Measurements from ENCODE around the gene RARRES2.

RARRES2 gene

DNA sequence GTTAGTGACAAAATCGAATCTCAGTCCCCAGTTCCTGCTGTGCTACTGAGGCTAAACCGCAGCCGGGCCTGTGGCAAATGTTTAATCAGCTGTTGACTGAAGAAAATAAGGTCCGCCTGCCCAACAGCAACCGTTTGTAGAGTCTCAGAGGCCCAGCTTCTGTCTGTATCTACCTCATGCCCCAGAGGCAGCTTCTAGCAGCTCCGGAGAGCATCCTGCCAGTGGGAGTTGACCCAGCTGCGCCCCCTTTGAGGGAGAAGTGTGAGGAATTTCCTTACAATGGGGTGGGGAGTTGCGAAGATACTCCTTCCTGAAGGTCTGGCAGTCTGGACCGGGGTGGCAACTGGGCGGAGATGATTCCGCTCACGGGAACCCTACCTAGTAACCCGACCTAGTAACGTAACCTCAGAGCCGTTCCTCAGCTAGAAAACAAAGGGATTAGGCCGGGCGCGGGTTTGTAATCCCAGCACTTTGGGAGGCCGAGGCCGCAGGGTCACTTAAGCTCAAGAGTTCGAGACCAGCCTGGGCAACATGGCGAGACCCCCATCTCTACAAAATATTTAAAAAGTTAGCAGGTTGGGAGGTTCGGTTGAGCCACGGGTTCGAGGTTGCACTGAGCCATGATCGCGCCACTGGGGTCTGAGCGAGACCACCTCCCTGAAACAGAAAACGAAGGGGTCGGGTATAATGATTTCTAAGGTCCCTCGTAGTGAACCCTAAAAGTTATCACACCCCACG, 36.9 kb upstream of the RARRES2 start:
- peak; percentile 72 for DNase-seq
- in situ Hi-C loops (cut with MboI; ENCODE audit: low pct_unique_long_range_greater_than_20kb, low sequenced_read_pairs) = no loop called here

DNA sequence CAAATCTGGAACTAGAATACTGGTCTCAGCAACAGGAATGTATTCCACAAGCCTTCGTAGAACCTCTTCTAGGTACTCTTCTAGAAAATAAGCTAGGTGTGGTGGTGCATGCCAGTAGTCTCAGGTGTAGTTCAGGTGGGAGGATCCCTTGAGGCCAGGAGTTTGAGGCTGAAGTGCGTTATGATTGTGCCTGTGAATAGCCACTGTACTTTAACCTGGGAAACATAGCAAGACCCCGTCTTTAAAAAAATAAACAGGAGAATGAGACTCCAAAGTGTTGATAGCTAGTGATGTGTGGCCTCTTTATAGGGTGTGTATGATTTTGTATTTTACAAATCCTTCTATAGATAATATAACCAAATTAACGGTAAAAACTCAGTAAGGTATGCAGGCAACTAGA, 36.2 kb upstream of the RARRES2 start:
- no peak for DNase-seq
- in situ Hi-C loops (cut with MboI; ENCODE audit: low pct_unique_long_range_greater_than_20kb, low sequenced_read_pairs) = no loop called here

DNA sequence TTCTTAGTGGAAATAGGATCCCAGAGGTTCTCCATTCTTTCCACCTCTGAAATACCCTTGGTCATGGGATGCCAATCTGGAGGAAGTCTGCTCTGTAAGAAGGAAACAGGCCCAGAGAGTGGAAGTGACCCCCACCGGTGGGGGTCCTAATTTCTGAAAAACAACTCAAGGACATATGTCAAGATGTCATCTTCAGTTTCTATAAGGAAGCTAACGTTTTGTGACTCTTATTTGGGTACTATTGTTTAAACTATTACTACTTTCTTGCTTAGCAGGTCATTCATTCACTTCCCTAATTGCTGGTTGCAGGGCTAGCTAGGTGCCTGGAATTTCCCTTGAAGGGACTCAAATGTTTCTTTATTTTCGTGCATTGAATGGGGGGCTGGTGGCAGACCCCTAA, 35.8 kb upstream of the RARRES2 start:
- in situ Hi-C loops (cut with MboI; ENCODE audit: low pct_unique_long_range_greater_than_20kb, low sequenced_read_pairs) = no loop called here
- no peak for DNase-seq

DNA sequence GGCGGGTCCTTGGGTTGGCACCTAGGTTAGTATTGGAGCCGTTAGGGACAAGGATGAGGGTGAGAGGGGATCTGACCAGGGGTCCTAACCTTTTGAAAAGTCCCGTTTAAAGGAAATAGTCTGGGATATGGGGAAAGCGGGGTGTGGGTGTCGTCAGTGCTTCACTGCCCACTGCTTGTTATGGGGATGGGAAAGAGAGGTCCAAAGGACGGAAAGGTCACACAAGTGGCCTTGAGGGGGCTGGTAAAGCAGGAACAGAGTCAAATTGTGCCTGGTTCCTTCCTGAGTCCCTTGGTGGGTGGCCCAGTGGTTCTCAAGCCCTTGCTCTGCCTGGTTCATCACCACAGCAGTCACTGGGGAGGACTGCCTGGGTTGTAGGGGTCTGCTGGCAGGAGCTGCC, 35.1 kb upstream of the RARRES2 start:
- in situ Hi-C loops (cut with MboI; ENCODE audit: low pct_unique_long_range_greater_than_20kb, low sequenced_read_pairs) = no loop called here
- no peak for DNase-seq

DNA sequence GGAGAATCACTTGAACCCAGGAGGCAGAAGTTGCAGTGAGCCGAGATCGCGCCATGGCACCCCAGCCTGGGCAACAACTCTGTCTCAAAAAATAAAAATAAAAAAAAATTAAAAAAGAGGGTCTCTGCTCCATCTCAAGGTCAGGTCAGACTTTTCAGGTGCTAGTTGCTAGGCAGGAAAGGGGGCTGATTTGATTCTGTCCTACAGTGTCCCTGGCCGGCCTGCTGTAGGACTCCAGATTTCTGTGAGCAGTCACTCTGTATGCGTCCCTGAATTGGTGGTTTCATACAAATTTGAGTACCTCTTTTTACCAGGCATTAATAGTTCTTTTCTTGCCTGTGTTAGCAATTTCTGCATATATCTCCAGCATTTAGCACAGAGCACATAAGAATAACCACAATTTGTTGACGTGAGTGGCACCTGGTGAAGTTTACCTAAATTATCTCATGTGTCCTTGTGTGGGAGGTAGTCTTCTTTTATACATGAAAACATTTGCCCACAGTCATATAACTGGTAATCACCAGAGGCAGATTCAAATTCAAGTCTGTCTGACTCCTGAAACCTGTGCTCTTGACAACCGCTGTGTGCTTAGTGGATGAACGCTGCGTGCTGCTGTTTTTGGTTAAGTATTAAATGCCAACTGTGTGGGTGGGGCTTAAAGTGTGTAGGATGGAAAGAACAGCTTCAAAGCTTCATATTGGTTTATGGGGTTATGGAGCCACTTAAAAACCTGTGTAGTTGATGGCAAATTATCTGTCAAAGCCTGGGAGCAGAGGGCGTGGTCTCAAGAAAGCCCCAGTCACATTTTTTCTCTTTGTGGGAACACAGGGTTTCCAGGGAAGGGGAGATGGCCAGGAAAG, 34.5 kb upstream of the RARRES2 start:
- in situ Hi-C loops (cut with MboI; ENCODE audit: low pct_unique_long_range_greater_than_20kb, low sequenced_read_pairs) = no loop called here
- no peak for DNase-seq

DNA sequence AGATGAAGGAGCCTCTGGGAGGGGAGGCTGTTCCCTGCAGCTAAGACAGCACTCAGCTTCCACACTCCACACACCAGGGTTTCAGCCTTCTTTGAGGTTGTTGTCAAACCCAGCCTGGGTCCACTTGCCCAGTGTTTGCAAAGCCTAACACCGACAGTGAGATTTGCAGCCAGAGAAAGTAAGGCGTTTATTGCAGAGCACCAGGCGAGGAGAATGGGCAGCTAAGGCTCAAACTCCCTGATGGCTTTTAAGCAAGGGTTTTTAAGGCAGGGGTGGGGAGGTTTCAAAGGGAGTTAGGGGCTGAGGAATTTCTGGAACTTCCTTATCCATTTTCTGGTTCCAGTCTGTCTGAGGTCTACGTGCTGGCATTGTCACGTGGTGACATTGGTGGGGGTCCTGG, 33.0 kb upstream of the RARRES2 start:
- no peak for DNase-seq
- in situ Hi-C loops (cut with MboI; ENCODE audit: low pct_unique_long_range_greater_than_20kb, low sequenced_read_pairs) = no loop called here

DNA sequence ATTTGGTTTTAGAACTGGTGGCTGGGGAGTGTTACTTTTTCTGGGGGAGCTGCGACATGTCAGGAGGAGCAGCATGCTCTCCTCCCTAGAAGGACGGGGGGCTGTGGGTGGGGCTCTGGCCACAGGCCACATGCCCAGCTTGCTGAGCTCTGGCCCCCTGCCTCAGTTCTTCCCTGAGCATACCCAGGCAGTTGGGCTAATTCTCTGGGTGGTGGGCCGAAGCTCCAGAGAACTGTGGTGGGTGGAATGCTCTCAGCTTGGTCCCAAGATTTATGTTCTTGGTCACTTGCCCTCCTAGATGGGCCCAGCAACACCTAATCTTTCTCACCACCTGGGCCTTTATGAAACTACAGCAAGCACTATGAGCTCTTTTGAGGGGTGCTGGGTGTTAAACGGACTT, 32.6 kb upstream of the RARRES2 start:
- in situ Hi-C loops (cut with MboI; ENCODE audit: low pct_unique_long_range_greater_than_20kb, low sequenced_read_pairs) = no loop called here
- no peak for DNase-seq

DNA sequence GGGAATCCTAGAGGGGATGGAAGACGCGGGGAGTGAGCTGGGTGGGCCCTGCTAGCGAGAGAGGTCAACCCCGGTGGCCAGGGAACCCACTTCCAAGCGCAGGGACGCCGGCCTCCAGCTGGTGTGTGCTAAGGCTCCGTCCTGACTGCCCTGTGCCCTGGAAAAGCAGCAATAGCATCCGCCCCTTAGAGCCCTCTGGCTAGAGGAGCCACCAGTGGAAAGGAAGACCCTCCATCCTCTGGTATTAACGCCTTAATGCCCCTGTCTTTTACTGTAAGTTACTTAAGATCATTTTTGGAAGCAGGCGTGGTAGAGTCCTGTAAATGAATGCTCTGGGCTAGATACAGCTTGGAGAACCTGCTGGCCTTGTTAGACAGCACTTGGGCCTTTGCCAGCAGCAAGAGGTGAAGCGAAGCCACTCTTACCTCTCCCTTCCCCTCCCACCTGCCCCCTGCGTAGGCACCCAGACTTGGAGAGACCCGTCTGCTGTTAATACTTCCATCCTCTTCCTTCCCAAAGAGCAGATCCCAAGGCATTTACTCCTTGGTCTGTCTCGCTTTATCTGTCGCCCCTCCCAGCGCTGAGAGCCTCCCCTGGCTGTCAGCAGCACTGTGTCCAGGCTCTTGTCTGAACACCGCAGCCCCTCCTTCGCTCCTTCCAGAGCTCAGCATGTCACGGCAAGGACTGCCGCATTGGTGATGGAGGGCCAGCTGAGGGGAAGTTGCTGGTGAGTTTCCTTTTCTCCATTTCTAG, 31.8 kb upstream of the RARRES2 start:
- in situ Hi-C loops (cut with MboI; ENCODE audit: low pct_unique_long_range_greater_than_20kb, low sequenced_read_pairs) = no loop called here
- DNase-seq = no peak

DNA sequence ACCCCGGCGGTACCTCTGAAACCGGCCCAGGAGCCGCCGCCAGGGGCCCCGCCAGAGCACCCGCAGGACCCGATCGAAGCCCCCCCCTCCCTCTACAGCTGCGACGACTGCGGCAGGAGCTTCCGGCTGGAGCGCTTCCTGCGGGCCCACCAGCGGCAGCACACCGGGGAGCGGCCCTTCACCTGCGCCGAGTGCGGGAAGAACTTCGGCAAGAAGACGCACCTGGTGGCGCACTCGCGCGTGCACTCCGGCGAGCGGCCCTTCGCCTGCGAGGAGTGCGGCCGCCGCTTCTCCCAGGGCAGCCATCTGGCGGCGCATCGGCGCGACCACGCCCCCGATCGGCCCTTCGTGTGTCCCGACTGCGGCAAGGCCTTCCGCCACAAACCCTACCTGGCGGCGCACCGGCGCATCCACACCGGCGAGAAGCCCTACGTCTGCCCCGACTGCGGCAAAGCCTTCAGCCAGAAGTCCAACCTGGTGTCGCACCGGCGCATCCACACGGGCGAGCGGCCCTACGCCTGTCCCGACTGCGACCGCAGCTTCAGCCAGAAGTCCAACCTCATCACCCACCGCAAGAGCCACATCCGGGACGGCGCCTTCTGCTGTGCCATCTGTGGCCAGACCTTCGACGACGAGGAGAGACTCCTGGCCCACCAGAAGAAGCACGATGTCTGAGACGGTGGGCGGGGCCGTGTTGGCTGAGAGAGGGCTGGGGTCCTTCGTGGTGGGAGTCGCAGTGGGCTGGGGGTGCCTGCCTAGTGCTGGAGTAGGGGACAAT, 31.0 kb upstream of the RARRES2 start:
- in situ Hi-C loops (cut with MboI; ENCODE audit: low pct_unique_long_range_greater_than_20kb, low sequenced_read_pairs) = no loop called here

DNA sequence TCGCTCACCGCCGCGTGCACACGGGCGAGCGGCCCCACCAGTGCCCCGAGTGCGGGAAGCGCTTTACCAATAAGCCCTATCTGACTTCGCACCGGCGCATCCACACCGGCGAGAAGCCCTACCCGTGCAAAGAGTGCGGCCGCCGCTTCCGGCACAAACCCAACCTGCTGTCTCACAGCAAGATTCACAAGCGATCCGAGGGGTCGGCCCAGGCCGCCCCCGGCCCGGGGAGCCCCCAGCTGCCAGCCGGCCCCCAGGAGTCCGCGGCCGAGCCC, 30.5 kb upstream of the RARRES2 start:
- in situ Hi-C loops (cut with MboI; ENCODE audit: low pct_unique_long_range_greater_than_20kb, low sequenced_read_pairs) = no loop called here
- DNase-seq = no peak

More for the DNA sequence above, 31.0 kb upstream of the RARRES2 start:
- no peak for DNase-seq

DNA sequence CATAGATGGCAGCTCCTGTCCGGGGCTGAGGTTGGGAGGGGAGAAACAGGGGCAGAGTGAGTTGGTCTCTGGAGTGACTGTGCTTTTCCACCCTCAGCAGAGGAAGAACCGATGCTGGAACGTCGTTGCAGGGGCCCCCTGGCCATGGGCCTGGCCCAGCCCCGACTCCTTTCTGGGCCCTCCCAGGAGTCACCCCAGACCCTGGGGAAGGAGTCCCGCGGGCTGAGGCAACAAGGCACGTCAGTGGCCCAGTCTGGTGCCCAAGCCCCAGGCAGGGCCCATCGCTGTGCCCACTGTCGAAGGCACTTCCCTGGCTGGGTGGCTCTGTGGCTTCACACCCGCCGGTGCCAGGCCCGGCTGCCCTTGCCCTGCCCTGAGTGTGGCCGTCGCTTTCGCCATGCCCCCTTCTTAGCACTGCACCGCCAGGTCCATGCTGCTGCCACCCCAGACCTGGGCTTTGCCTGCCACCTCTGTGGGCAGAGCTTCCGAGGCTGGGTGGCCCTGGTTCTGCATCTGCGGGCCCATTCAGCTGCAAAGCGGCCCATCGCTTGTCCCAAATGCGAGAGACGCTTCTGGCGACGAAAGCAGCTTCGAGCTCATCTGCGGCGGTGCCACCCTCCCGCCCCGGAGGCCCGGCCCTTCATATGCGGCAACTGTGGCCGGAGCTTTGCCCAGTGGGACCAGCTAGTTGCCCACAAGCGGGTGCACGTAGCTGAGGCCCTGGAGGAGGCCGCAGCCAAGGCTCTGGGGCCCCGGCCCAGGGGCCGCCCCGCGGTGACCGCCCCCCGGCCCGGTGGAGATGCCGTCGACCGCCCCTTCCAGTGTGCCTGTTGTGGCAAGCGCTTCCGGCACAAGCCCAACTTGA, 29.9 kb upstream of the RARRES2 start:
- in situ Hi-C loops (cut with MboI; ENCODE audit: low pct_unique_long_range_greater_than_20kb, low sequenced_read_pairs) = no loop called here

DNA sequence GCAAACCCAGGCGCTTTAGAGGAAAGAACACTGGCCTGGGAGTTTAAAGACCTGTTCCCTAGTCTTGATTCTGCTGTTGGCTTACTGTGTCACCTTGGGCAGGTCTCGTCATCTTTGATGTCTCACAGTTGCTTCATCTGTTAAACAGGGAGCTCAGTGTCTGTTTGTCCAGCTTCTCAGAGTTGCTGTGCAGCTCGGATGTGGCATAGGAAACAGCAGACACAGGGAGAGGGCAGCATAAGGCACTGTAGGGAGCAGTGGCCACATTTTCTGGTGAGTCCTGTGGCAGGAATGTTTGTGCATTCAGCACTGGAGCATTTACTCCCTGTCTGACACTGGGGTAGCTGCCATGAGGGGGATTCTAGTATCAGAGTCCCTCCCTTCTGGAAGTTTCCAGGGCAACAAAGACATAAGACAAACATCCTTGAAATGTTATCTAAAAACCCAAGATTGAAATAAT, 29.2 kb upstream of the RARRES2 start:
- in situ Hi-C loops (cut with MboI; ENCODE audit: low pct_unique_long_range_greater_than_20kb, low sequenced_read_pairs) = no loop called here

More for the DNA sequence above, 29.9 kb upstream of the RARRES2 start:
- DNase-seq = no peak

DNA sequence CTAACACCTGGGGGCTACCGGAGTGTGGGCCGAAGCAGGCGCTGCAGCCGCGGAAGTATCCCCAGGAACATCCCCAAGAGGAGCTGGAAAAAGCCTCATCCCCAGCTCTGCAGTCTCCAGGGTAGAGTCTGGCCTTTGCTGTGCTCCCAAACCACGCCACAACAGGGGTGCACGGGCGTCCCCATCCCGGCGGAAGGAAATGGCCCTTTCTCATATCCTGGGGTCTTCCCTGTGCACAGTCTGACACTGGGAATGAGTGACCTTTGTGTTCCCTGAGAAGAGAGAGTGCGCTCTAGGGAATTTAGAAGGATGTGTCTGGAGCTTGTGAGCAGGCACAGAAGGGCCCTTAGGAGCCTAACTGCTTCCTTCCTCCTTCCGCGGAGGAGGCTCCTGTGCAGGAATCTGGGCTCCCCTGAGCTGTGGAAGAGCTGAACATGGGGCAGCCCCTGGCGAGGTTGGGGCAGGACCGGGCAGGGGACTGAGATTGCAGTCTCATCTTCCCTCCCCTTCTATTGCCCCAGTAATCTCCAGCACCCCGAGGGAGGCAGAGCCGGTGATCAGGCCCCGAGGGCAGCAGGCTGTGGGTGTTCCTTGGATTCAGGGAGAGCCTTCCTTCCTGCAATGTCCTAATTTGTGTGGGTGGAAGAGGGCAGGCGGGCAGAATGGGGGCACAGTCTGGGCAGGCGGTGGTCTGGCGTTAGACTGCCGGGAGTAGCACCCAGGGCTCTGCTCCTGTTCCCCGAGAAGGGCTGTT, 28.5 kb upstream of the RARRES2 start:
- in situ Hi-C loops (cut with MboI; ENCODE audit: low pct_unique_long_range_greater_than_20kb, low sequenced_read_pairs) = no loop called here
- DNase-seq = no peak

More for the DNA sequence above, 29.2 kb upstream of the RARRES2 start:
- DNase-seq = no peak

DNA sequence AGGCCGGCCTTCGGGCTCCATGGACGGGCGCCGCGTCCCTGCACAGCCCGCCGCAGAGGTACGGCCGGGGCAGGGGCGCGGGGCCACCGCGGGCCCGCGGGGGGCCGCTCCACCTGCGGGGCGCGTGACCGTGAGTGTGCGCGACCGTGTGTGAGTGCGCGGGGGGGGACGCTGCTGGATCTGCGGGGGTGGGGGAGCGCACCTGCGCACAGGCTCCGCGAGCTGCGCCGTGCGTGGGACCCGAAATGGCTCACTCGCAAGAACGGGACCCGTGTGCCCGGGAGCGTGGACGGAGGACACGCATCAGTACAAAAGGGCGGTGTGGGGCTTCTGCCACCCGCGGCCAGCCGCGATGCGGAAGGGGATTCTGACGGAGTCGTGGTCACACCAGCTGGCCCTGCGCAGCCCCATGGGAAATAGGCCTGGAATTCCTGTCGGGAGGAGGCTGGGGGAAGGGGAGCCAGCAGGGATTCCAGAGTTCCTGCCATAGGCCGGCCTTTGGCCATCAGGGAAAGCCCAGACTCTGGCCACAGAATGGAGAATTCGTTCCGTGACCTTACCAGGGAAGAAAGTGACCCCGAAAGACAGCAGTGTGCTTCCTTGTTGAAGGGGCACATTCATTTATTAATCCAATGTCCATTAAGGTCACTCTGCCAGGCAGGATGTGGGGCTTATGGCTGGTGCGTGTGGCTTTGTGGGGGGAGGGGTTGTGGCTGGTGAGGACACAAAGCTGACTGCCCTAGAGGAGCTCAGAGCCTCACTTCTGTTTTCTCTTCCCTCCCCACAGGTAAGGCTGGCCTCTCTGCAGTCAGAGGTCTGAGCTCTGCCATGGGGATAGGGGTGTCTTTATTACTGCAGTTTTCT, 27.7 kb upstream of the RARRES2 start:
- peak; percentile 59 for DNase-seq
- in situ Hi-C loops (cut with MboI; ENCODE audit: low pct_unique_long_range_greater_than_20kb, low sequenced_read_pairs) = no loop called here

DNA sequence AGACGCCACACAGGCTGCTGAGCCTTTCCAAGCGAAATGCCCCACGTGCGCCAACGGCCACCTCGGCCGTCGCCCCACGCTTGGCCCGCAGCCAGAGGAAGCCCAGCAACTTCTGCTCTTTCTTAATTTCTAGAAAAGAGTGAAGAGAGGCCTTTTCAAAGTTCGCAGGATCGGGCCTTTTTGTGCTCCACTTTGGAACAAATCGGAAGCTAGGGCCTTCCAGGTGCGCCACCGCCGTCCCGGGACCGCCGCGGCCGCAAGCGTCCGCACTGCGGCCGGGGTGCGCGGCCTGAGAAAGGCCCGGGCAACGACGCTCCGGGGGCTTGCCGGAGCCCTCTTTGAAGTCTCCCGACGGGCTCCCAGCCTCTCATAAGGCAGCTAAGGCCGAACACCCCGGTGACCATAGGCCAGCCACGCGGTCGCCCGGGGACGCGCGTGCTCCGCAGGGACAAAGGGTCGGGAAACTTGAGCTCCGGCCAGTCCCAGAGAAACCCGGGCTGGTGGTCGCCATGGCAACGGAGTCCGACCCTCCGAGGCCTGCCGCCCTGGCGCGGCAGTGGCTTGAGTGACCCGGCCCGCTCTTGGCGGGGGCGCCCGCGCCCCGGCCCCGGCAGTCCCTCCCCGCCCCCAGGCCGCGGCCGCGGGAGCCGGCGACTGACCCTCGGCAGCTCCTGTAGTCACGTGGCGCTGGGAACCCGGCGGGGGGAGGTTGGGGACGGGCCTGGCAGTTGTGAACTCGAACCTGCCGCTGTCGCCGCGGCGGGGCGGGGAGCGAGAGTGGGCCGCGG, 26.9 kb upstream of the RARRES2 start, which contains the start of gene REPIN1:
TSS of gene REPIN1 (plus strand) at position 727 of the 788 bp plus-strand sequence. CDS start 890 bp downstream, outside the sequence.
- peak; percentile 83 for DNase-seq
- in situ Hi-C loops (cut with MboI; ENCODE audit: low pct_unique_long_range_greater_than_20kb, low sequenced_read_pairs) = no loop called here

DNA sequence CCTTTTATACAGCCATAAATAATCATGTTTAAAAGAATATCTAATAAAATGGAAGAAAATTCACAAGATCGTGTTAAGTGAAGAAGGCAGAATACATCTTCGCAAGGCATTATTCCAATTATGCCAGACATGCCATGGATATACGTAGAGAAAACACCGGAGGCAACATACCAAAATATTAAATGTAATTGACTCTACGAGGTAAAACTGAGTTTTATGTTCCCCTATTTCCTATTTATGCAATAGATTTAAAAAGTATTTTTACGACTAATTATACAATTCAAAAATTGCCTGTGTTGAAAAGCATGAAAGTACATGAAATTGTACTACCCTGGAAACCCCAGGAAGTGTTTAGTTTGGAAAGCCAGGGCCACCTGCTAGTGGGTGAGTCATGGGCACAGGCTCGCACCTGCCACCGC, 26.3 kb upstream of the RARRES2 start:
- no peak for DNase-seq
- in situ Hi-C loops (cut with MboI; ENCODE audit: low pct_unique_long_range_greater_than_20kb, low sequenced_read_pairs) = no loop called here
